Breast epithelium (tissue), 4 donors: Measurements from ENCODE around the gene MAGEB6B. TPM values are rescaled to one million over a fixed set of nuclear protein-coding genes. Genes with fewer than 3 reads are reported as not detected.
"Not testable (repeated sequence)": the region's sequence is repeated elsewhere in the genome, so short reads cannot be mapped to it uniquely, and the experiment has no call there.

ENCODE experiments used
- DNase-seq, 2 donors: peaks; one replicate each; pipeline ENCODE4 v3.0.0-alpha.2; 2019; ENCODE audit warnings: low spot score in 2 of 2
- H3K27ac ChIP-seq, 2 donors: fragments of 200-600 bp; sonication (generic) in 1 of 2; one replicate each; pipeline ENCODE4 v1.5.1; 2016 to 2019; ENCODE audit warnings: mild to moderate bottlenecking in 1 of 2
- H3K27me3 ChIP-seq, 2 donors: fragments of 200-600 bp; sonication (generic) in 1 of 2; one replicate each; pipeline versions ENCODE4 v1.5.1 to v1.6.0; 2017 to 2019; ENCODE audit warnings: control low read depth in 1 of 2, mild to moderate bottlenecking in 1 of 2
- H3K36me3 ChIP-seq: fragments of 200-600 bp; one replicate; pipeline ENCODE4 v1.5.1; 2019
- H3K4me1 ChIP-seq, 2 donors: fragments of 200-600 bp; sonication (generic); one replicate each; pipeline ENCODE4 v1.5.1; 2016 to 2019; ENCODE audit warnings: control low read depth in 1 of 2
- H3K4me3 ChIP-seq, 3 donors: fragments of 200-600 bp; sonication (generic); 1 replicate in 2 of 3; 2 replicates in 1 of 3; pipeline ENCODE4 v1.5.1; 2016 to 2019; ENCODE audit warnings: mild to moderate bottlenecking in 3 of 3, moderate library complexity in 2 of 3
- H3K9me3 ChIP-seq, 2 donors: fragments of 200-600 bp; sonication (generic) in 1 of 2; one replicate each; pipeline ENCODE4 v1.5.1; 2016 to 2019; ENCODE audit warnings: control low read depth in 1 of 2
- CTCF ChIP-seq, 3 donors: fragments of 450-650 bp; IDR thresholded peaks; one replicate each; pipeline ENCODE4 v1.5.1; 2016 to 2017; ENCODE audit warnings: antibody characterized with exemption in 3 of 3, mild to moderate bottlenecking in 3 of 3, moderate library complexity in 3 of 3
- POLR2A ChIP-seq: fragments of 450-650 bp; IDR thresholded peaks from one replicate; pipeline ENCODE4 v1.6.1; 2016; ENCODE audit warnings: antibody characterized with exemption, mild to moderate bottlenecking, moderate library complexity
- POLR2AphosphoS5 ChIP-seq, 3 donors: sonication (generic); formaldehyde crosslinking; IDR thresholded peaks; one replicate each; pipeline ENCODE4 v1.6.1; 2017; ENCODE audit warnings: antibody characterized with exemption in 3 of 3
- intact Hi-C: fragments of 100-400 bp; cut with DNase I; formaldehyde crosslinking; loops from one replicate; pipeline ENCODE4 v1.15.1; 2023; ENCODE audit warnings: low total_unique reads
- total RNA-seq, 3 donors: library from RNA; depleted of rRNA; stranded (reverse); fragments of >200 nt; gene quantifications; one replicate each; pipeline ENCODE4 v1.1.0, GENCODE V29; 2016

Gene MAGEB6B
- not detected for total RNA-seq

- Histone ChIP-seq H3K36me3 (no peaks in the 10 kb centered on the region), H3K27me3 (peaks cover 0 to 3% of the 10 kb centered on the region in 2 donors)
- intact Hi-C loops: no loop called here
Measured at GRCh38 chrX:26160301-26160700, at the start of gene MAGEB6B. TSS of gene MAGEB6B (plus strand) at chrX:26160601. CDS start at chrX:26160601, 0 bp downstream.

GRCh38 chrX:26138274-26138673 is 22.1 kb upstream of the MAGEB6B start, which contains the start of gene MAGEB18:
TSS of gene MAGEB18 (plus strand) at chrX:26138343. CDS start at chrX:26138986, 643 bp downstream.
- Histone ChIP-seq H3K27ac (no peak within 1 kb of the TSS), H3K36me3 (no peaks in the 10 kb centered on the region), H3K4me1 (no peaks in the 10 kb centered on the region), H3K27me3 (peaks cover 0 to 12% of the 10 kb centered on the region in 2 donors), H3K4me3 (no peak within 1 kb of the TSS), H3K9me3 (no peaks in the 10 kb centered on the region)
- intact Hi-C loops: no loop called here
- no peak for TF ChIP-seq POLR2AphosphoS5 (IDR thresholded peaks at IDR 0.05)
- TF ChIP-seq CTCF (IDR thresholded peaks at IDR 0.05): no peak
- TF ChIP-seq POLR2A: no peak
- DNase-seq: no peak

More at GRCh38 chrX:26160301-26160700, at the start of gene MAGEB6B:
- H3K27ac ChIP-seq: no peak within 1 kb of the TSS
- TF ChIP-seq POLR2AphosphoS5 (IDR thresholded peaks at IDR 0.05): no peak
- no peak for TF ChIP-seq CTCF (IDR thresholded peaks at IDR 0.05)
- TF ChIP-seq POLR2A: no peak
- no peaks in the 10 kb centered on the region for H3K9me3 ChIP-seq
- no peak within 1 kb of the TSS for H3K4me3 ChIP-seq
- no peak for DNase-seq
- no peaks in the 10 kb centered on the region for H3K4me1 ChIP-seq

- Histone ChIP-seq H3K36me3 (no peaks in the 10 kb centered on the region), H3K27me3 (no peaks in the 10 kb centered on the region), H3K4me3 (no peak overlapping the region), H3K4me1 (no peaks in the 10 kb centered on the region), H3K9me3 (no peaks in the 10 kb centered on the region), H3K27ac (no peak overlapping the region)
- intact Hi-C loops: loop anchor here (5.0 kb wide), 1 partner anchor 1096 kb away; no protein-coding TSS in a partner anchor
- TF ChIP-seq POLR2AphosphoS5 (IDR thresholded peaks at IDR 0.05) (no peak), CTCF (IDR thresholded peaks at IDR 0.05) (no peak), POLR2A (no peak)
- no peak for DNase-seq
Measured at GRCh38 chrX:26146024-26146423, 14.4 kb upstream of the MAGEB6B start.

GRCh38 chrX:26192204-26192603 is 31.8 kb downstream of the MAGEB6B start, which contains the start of gene MAGEB6:
TSS of gene MAGEB6 (plus strand) at chrX:26192440. CDS start at chrX:26193847, 1,407 bp downstream.
- H3K27ac ChIP-seq: no peak within 1 kb of the TSS
- DNase-seq: no peak
- H3K9me3 ChIP-seq: no peaks in the 10 kb centered on the region
- intact Hi-C loops: no loop called here
- H3K4me3 ChIP-seq: no peak within 1 kb of the TSS
- TF ChIP-seq CTCF (IDR thresholded peaks at IDR 0.05) (no peak), POLR2A (no peak), POLR2AphosphoS5 (IDR thresholded peaks at IDR 0.05) (no peak)
- H3K36me3 ChIP-seq: no peaks in the 10 kb centered on the region
- no peaks in the 10 kb centered on the region for H3K4me1 ChIP-seq
- no peaks in the 10 kb centered on the region for H3K27me3 ChIP-seq

GRCh38 chrX:26203561-26203960 is 43.2 kb downstream of the MAGEB6B start:
- DNase-seq: no peak
- H3K4me1 ChIP-seq: no peaks in the 10 kb centered on the region
- intact Hi-C loops: no loop called here
- no peak for TF ChIP-seq CTCF (IDR thresholded peaks at IDR 0.05)
- no peak for TF ChIP-seq POLR2AphosphoS5 (IDR thresholded peaks at IDR 0.05)
- TF ChIP-seq POLR2A: no peak
- H3K27me3 ChIP-seq: peaks cover 0 to 10% of the 10 kb centered on the region in 2 donors
- no peak overlapping the region for H3K27ac ChIP-seq
- no peaks in the 10 kb centered on the region for H3K9me3 ChIP-seq
- no peak overlapping the region for H3K4me3 ChIP-seq
- no peaks in the 10 kb centered on the region for H3K36me3 ChIP-seq

- H3K36me3 ChIP-seq, intact Hi-C loops, H3K4me1 ChIP-seq, H3K9me3 ChIP-seq, H3K27ac ChIP-seq, DNase-seq, H3K27me3 ChIP-seq, H3K4me3 ChIP-seq: not testable (repeated sequence)
Measured at GRCh38 chrX:26204717-26205116, 44.3 kb downstream of the MAGEB6B start.
